ENCODE data around the gene MREG. TPM values are rescaled to one million over a fixed set of nuclear protein-coding genes. Genes with fewer than 3 reads are reported as not detected.
A peak's percentile ranks its signal among the peaks of the same experiment; 100 is the strongest.

MREG gene
- under 1 TPM; 0.35 to 0.41 TPM for total RNA-seq

- peak within 1 kb of the TSS; percentile 54 to 61 for H3K4me3 ChIP-seq
- no peaks in the 10 kb centered on the region for H3K36me3 ChIP-seq
- TF ChIP-seq CTCF (IDR thresholded peaks at IDR 0.05), result peak; percentile 56 to 76
- DNase-seq (ENCODE audit: low spot score), result peak; percentile 69
- peaks cover 0 to 13% of the 10 kb centered on the region in 2 donors for H3K4me1 ChIP-seq
- H3K27me3 ChIP-seq, result no peaks in the 10 kb centered on the region
- no peaks in the 10 kb centered on the region for H3K9me3 ChIP-seq
- H3K27ac ChIP-seq, result no peak within 1 kb of the TSS
Observed at GRCh38 chr2:216013080-216013909, at the start of gene MREG. MREG (minus strand) TSS chr2:216013551; CDS start chr2:216013327, 224 bp downstream.

GRCh38 chr2:216059233-216059834, 46.0 kb upstream of the MREG start:
- Histone ChIP-seq H3K27me3 (no peaks in the 10 kb centered on the region), H3K4me1 (no peaks in the 10 kb centered on the region), H3K4me3 (no peak overlapping the region), H3K36me3 (peaks cover 4% of the 10 kb centered on the region), H3K27ac (no peak overlapping the region), H3K9me3 (no peaks in the 10 kb centered on the region)
- TF ChIP-seq CTCF (IDR thresholded peaks at IDR 0.05), result no peak
- no peak for DNase-seq (ENCODE audit: low spot score)

- Histone ChIP-seq H3K27ac (no peak overlapping the region), H3K36me3 (no peaks in the 10 kb centered on the region), H3K4me1 (no peaks in the 10 kb centered on the region), H3K27me3 (no peaks in the 10 kb centered on the region), H3K4me3 (no peak overlapping the region), H3K9me3 (no peaks in the 10 kb centered on the region)
- no peak for DNase-seq (ENCODE audit: low spot score)
- TF ChIP-seq CTCF (IDR thresholded peaks at IDR 0.05), result no peak
Observed at GRCh38 chr2:216057688-216058193, 44.4 kb upstream of the MREG start.

DNA sequence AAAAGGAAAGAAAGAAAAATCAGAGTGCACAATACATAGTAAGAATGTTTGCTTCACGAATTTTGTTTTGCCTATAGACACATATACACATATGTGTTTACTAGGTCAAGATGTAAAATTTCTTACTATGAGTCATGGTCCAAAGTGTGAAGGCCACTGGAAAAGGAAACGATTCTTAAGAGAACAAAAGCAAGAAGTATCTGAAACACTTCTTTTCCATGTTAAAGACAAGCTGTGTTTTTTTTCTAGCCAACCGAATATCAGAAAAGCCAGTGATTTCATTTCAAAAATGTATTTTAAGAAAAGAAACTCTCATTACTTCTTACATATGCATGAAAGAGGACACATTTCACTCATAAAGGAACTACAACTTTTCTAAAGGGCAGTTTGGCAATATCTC, 43.4 kb upstream of the MREG start:
- H3K36me3 ChIP-seq, result no peaks in the 10 kb centered on the region
- no peak for DNase-seq (ENCODE audit: low spot score)
- H3K9me3 ChIP-seq, result no peaks in the 10 kb centered on the region
- TF ChIP-seq CTCF (IDR thresholded peaks at IDR 0.05), result no peak
- H3K27ac ChIP-seq, result no peak overlapping the region
- H3K4me1 ChIP-seq, result no peaks in the 10 kb centered on the region
- no peak overlapping the region for H3K4me3 ChIP-seq
- H3K27me3 ChIP-seq, result no peaks in the 10 kb centered on the region

GRCh38 chr2:216055680-216056079, 42.3 kb upstream of the MREG start:
- H3K4me3 ChIP-seq, result no peak overlapping the region
- no peaks in the 10 kb centered on the region for H3K9me3 ChIP-seq
- H3K27ac ChIP-seq, result no peak overlapping the region
- H3K36me3 ChIP-seq, result no peaks in the 10 kb centered on the region
- DNase-seq (ENCODE audit: low spot score), result no peak
- TF ChIP-seq CTCF (IDR thresholded peaks at IDR 0.05), result no peak
- no peaks in the 10 kb centered on the region for H3K4me1 ChIP-seq
- no peaks in the 10 kb centered on the region for H3K27me3 ChIP-seq

Measured in right atrium auricular region (tissue), 2 donors.